Endometrial microvascular endothelial cells (primary cell): ENCODE data around the gene KLK14. TPM values are rescaled to one million over a fixed set of nuclear protein-coding genes. Genes with fewer than 3 reads are reported as not detected.

Source experiments
- in situ Hi-C: cut with HindIII; loops from 2 replicates; pipeline ENCODE4 v1.10.0; 2017; ENCODE audit warnings: low sequenced_read_pairs, low pct_unique_long_range_greater_than_20kb; ENCODE audit errors: inconsistent ontology term
- total RNA-seq: library from RNA; depleted of rRNA; stranded (reverse); fragments of >200 nt; gene quantifications from one replicate; pipeline ENCODE4 v1.2.3, GENCODE V29; 2015; ENCODE audit errors: inconsistent ontology term

Gene KLK14
- total RNA-seq, 1 donor from 2014 or later: not detected

- in situ Hi-C loops: no loop called here
Observed at GRCh38 chr19:51065221-51065960, 17.3 kb downstream of the KLK14 start.

GRCh38 chr19:51064534-51065220 is 18.0 kb downstream of the KLK14 start, which contains the start of gene KLK13:
KLK13 (minus strand) TSS chr19:51065092; CDS start chr19:51065067, 25 bp downstream.
- in situ Hi-C loops: no loop called here

- in situ Hi-C loops: no loop called here
Observed at GRCh38 chr19:51063664-51064063, 19.0 kb downstream of the KLK14 start.

DNA sequence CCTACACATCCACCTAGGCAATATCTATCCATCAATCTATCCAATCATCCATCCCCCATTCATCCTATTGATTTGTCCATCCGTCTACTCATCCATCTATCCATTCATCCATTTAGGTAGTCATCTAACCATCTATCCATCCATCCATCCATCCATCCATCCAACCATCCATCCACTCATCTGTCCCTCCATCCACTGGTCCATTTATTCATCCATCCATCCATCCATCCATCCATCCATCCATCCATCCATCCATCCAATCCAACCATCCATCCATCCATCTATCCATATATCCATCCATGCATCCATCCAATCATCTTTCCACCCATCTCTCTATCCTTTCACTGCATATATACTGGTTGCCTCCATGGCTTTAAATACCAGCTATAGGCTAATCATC is 21.7 kb downstream of the KLK14 start:
- in situ Hi-C loops: no loop called here

- in situ Hi-C loops: no loop called here
Observed at GRCh38 chr19:51060336-51060735, 22.4 kb downstream of the KLK14 start.

DNA sequence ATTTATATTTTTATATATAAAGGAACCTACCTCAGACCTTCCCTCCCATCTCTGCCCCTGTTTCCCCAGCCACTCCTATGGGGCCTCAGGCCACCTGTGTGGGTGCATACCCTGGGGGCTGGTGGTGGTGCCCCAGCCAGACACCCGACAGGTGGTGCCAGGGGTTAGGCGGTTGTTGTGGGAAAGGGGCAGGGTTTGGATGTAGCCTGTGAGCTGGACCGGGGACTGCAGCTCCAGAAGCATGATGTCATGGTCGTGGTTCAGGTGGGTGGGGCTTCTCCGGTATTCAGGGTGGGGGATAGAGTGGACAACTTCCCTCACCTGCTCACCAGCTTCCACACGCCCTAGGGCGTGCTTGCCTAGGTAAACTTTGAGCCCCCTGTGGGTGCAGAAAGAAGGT is 23.0 kb downstream of the KLK14 start:
- in situ Hi-C loops: no loop called here

- in situ Hi-C loops: no loop called here
Observed at GRCh38 chr19:51055866-51056265, 26.8 kb downstream of the KLK14 start.

DNA sequence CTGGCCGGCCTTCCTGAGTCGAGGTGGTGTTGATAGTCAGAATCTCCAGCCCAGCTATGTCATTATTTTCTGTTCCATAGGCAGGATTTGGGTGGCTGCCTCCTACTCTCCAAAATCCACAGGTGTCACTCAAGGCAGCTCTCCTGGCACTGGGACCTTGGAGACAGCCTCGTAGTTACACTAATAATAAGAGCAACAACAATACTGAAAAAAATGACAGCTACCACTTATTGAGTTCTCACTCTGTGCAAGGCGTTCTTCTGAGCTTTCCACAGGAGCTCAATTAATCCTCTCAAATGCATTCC is 35.7 kb downstream of the KLK14 start:
- in situ Hi-C loops: no loop called here

DNA sequence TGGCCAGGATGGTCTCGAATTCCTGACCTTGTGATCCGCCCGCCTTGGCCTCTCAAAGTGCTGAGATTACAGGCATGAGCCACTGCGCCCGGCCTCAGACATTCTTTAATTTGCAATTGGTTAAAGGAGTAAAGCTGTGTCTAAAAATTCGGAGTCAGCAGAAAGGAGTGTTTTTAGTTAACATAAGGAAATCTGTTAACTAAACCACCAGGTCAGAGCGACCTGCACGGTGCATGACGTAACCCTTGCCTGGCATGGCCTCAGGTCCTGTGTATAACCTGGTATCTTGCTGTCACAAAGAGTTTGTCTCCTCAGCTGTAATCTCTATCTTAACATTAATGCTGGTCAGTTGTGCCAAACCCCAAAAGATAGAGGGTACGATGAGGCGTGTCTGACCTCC is 38.4 kb downstream of the KLK14 start:
- in situ Hi-C loops: no loop called here

GRCh38 chr19:51043497-51043896 is 39.2 kb downstream of the KLK14 start:
- in situ Hi-C loops: no loop called here

DNA sequence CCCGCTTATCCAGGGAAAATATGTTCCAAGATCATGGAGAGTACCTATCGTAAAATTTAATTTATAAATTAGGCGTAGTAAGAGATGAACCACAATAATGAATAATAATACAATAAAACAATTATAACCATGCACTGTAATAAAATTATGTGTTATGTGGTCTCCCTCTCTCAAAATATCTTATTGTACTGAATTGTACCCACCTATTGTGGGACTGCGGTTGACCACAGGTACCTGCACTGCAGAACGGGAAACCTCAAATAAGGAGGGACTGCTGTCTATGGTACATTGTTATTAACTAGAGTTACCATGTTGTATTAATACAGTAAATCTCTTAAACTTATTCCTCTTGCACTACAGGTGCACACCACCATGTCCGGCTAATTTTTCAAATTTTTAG is 42.5 kb downstream of the KLK14 start:
- in situ Hi-C loops: no loop called here

- in situ Hi-C loops: no loop called here
Observed at GRCh38 chr19:51036519-51036918, 46.2 kb downstream of the KLK14 start.

GRCh38 chr19:51034704-51035103 is 48.0 kb downstream of the KLK14 start, which contains the start of gene KLK12:
KLK12 (minus strand) TSS chr19:51035002; CDS start chr19:51034621, 381 bp downstream.
- in situ Hi-C loops: no loop called here

DNA sequence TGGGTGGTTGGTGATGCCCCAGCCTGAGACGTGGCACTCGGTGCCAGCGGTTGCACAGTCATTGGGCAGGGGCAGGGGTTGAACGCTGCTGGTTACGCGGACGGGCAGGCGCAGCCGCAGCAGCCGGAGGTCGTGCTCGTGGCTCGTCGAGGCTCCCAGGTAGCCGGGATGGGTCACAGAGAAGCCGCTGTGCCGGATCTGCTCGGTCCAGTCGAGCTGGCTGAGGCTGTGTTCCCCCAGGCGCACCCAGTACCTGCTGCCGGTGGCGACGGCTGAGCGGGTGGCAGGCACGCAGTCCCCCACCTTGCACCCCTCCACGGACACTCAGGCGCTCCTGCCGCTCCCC is 50.8 kb downstream of the KLK14 start:
- in situ Hi-C loops: no loop called here

GRCh38 chr19:51031220-51031879 is 51.3 kb downstream of the KLK14 start:
- in situ Hi-C loops: no loop called here

GRCh38 chr19:51030631-51031030 is 52.1 kb downstream of the KLK14 start:
- in situ Hi-C loops: no loop called here

DNA sequence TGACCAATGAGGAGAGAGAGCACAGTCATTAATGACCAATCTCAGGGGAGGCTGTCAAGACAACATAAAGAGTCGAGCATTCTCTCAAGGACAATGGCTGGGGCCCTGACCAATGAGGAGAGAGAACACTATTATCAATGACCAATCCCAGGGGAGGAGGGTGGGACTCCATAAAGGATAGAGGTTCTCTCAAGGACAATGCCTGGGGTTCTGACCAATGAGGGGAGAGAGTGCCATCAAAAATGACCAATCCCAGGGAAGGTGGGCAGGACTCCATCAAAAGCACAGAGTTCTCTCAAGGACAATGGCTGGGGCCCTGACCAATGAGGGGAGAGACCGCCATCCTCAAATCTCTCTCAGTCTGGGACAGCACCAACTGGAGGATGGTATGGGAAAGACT is 53.0 kb downstream of the KLK14 start:
- in situ Hi-C loops: no loop called here
